ENCODE measurements around the gene HOXA10. TPM values are rescaled to one million over a fixed set of nuclear protein-coding genes. Genes with fewer than 3 reads are reported as not detected.

The HOXA10 gene
- total RNA-seq, 1 experiment from 2014 or later = not detected

DNA sequence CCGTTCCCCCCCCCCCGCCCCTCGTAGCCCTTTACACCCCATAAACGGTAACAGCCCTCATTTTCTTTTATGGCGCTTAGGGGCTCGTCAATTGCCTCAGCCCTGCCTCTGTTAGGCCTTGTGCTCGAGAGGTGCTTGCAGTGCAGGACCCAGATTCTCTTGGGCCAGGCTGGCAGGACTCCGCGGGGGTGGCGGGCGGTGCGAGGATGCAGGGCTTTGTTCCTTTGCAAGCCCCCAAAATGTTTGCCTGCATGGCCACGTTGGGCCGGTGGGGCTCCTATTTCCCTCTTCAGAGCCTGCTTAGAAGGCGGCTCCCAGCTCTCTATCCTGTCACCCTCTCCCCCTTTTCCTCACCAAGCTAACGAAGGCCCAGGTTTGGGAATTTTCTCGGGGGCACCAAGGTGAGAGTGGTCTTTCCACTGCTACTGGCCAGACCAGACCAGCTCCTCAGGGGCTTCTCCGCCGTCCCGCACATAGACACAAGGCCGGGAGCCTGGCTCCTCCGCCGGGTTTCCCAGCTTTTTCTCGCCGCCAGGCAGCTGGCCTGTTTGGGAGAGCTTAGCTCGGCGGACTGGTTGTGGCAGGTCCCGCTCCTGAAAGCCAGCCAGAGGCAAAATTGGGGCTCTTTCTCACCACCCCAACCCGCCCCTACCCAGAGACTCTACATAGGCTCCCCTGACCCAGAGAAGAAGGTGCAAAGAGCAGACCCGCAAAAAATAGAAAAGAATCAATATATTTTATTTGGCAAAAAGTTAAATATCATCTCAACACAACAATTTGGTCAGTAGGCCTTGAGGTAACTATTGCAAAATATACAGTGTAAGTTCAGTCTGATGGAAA lies 12.2 kb downstream of the HOXA10 start:
- Histone ChIP-seq H3K27me3 (ENCODE audit: insufficient read depth, low read length) (peaks cover 97% of the 10 kb centered on the region), H3T11ph (ENCODE audit: low read length) (no peak overlapping the region), H2BK12ac (ENCODE audit: insufficient read length, low read depth, low read length) (no peak overlapping the region), H2BK120ac (ENCODE audit: low read depth, low read length, poor library complexity, severe bottlenecking) (no peak overlapping the region), H3K79me2 (ENCODE audit: insufficient read depth, low read length) (no peaks in the 10 kb centered on the region), H3K18ac (ENCODE audit: insufficient read length, low read depth, low read length) (no peak overlapping the region), H3K4ac (ENCODE audit: low read depth, low read length) (no peak overlapping the region), H4K8ac (replicated peaks; ENCODE audit: insufficient read length, low read depth, low read length) (no peak overlapping the region), H3K79me1 (ENCODE audit: insufficient read depth, low read depth, low read length, poor library complexity, severe bottlenecking) (no peaks in the 10 kb centered on the region), H4K91ac (ENCODE audit: insufficient read length, low read depth, low read length) (no peak overlapping the region), H2AK5ac (ENCODE audit: insufficient read length, low read length) (no peak overlapping the region), H3K14ac (ENCODE audit: insufficient read depth, low read length) (no peak overlapping the region), H3K23ac (ENCODE audit: insufficient read length, low read depth, low read length) (no peak overlapping the region), H3K9ac (ENCODE audit: extremely low read depth, insufficient read length, low read length) (no peak overlapping the region), H4K5ac (ENCODE audit: insufficient read length, low read depth, low read length) (no peak overlapping the region), H3K56ac (ENCODE audit: insufficient read length, low read depth, low read length) (no peak overlapping the region), H2BK15ac (ENCODE audit: low read depth, low read length) (no peak overlapping the region), H3K4me1 (ENCODE audit: insufficient read depth, low read length) (no peaks in the 10 kb centered on the region), H4K20me1 (ENCODE audit: control insufficient read depth, insufficient read depth, insufficient read length) (no peaks in the 10 kb centered on the region), H3K4me2 (ENCODE audit: insufficient read depth, insufficient read length, low read length) (no peak overlapping the region), H2BK20ac (ENCODE audit: low read depth, low read length, poor library complexity, severe bottlenecking) (no peak overlapping the region), H2AFZ (ENCODE audit: low read length) (no peak overlapping the region), H3K9me3 (ENCODE audit: control insufficient read depth, low read depth, low read length) (no peaks in the 10 kb centered on the region), H2BK5ac (ENCODE audit: insufficient read length, low read length) (no peak overlapping the region), H3K23me2 (ENCODE audit: insufficient read length, low read depth, low read length, poor library complexity, severe bottlenecking) (no peaks in the 10 kb centered on the region), H3K27ac (ENCODE audit: insufficient read length, low read depth, low read length) (no peak overlapping the region)
- no peak overlapping the region for H3K27ac Mint-ChIP-seq
- H3K36me3 Mint-ChIP-seq (ENCODE audit: insufficient read depth in 1 of 3, low read depth in 3 of 3) = no peaks in the 10 kb centered on the region; a peak in 1 of 7 replicates
- peak; percentile 35 for DNase-seq
- TF ChIP-seq, protein P1, sequence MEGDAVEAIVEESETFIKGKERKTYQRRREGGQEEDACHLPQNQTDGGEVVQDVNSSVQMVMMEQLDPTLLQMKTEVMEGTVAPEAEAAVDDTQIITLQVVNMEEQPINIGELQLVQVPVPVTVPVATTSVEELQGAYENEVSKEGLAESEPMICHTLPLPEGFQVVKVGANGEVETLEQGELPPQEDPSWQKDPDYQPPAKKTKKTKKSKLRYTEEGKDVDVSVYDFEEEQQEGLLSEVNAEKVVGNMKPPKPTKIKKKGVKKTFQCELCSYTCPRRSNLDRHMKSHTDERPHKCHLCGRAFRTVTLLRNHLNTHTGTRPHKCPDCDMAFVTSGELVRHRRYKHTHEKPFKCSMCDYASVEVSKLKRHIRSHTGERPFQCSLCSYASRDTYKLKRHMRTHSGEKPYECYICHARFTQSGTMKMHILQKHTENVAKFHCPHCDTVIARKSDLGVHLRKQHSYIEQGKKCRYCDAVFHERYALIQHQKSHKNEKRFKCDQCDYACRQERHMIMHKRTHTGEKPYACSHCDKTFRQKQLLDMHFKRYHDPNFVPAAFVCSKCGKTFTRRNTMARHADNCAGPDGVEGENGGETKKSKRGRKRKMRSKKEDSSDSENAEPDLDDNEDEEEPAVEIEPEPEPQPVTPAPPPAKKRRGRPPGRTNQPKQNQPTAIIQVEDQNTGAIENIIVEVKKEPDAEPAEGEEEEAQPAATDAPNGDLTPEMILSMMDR (conservative IDR thresholded peaks at IDR 0.05) = no peak
- peaks cover 10 to 12% of the 10 kb centered on the region in 2 experiments for H3K9me3 Mint-ChIP-seq
- H3K4me1 Mint-ChIP-seq = peaks cover 0 to 9% of the 10 kb centered on the region in 2 experiments; a peak in 3 of 4 replicates
- WGBS (ENCODE audit: extremely low coverage, insufficient read length, low lambda C conversion rate) = no CpG with 5 or more reads among the region's 30 CpGs
- H3K4me3 Mint-ChIP-seq = no peak overlapping the region
- peaks cover 98% of the 10 kb centered on the region for H3K27me3 Mint-ChIP-seq (ENCODE audit: low read depth)
